Measurements from ENCODE around the gene SPANXD. TPM values are rescaled to one million over a fixed set of nuclear protein-coding genes. Genes with fewer than 3 reads are reported as not detected.
"Not testable (repeated sequence)": the region's sequence is repeated elsewhere in the genome, so short reads cannot be mapped to it uniquely, and the experiment has no call there.

Gene SPANXD
- total RNA-seq (2014; rRNA removed; shearing (Covaris generic)), result not detected in 2 replicates

- H3K27ac ChIP-seq; H3K27me3 ChIP-seq (replicated peaks); DNase-seq (ENCODE audit: low read depth in 1 of 2, low spot score in 2 of 2); H3K9me3 ChIP-seq (replicated peaks); H3K4me3 ChIP-seq; H3K4me1 ChIP-seq (replicated peaks); H3K36me3 ChIP-seq: not testable (repeated sequence)
Observed at GRCh38 chrX:141698639-141699038, at the start of gene SPANXD. SPANXD (minus strand) TSS chrX:141698739; CDS start chrX:141698405, 334 bp downstream.

- Histone ChIP-seq H3K4me1 (replicated peaks) (no peaks in the 10 kb centered on the region), H3K9me3 (replicated peaks) (no peaks in the 10 kb centered on the region), H3K4me3 (no peak overlapping the region), H3K27ac (no peak overlapping the region), H3K27me3 (replicated peaks) (no peaks in the 10 kb centered on the region), H3K36me3 (no peaks in the 10 kb centered on the region)
- DNase-seq (ENCODE audit: low read depth in 1 of 2, low spot score in 2 of 2), result no peak
Observed at GRCh38 chrX:141742666-141743065, 44.1 kb upstream of the SPANXD start.

GRCh38 chrX:141736656-141737055 is 38.1 kb upstream of the SPANXD start:
- no peaks in the 10 kb centered on the region for H3K36me3 ChIP-seq
- H3K27me3 ChIP-seq (replicated peaks), result no peaks in the 10 kb centered on the region
- no peak for DNase-seq (ENCODE audit: low read depth in 1 of 2, low spot score in 2 of 2)
- no peaks in the 10 kb centered on the region for H3K9me3 ChIP-seq (replicated peaks)
- no peak overlapping the region for H3K27ac ChIP-seq
- no peak overlapping the region for H3K4me3 ChIP-seq
- no peaks in the 10 kb centered on the region for H3K4me1 ChIP-seq (replicated peaks)

GRCh38 chrX:141733371-141733770 is 34.8 kb upstream of the SPANXD start:
- H3K27me3 ChIP-seq (replicated peaks), result no peaks in the 10 kb centered on the region
- H3K4me3 ChIP-seq, result no peak overlapping the region
- H3K4me1 ChIP-seq (replicated peaks), result no peaks in the 10 kb centered on the region
- DNase-seq (ENCODE audit: low read depth in 1 of 2, low spot score in 2 of 2), result no peak
- no peaks in the 10 kb centered on the region for H3K9me3 ChIP-seq (replicated peaks)
- no peaks in the 10 kb centered on the region for H3K36me3 ChIP-seq
- H3K27ac ChIP-seq, result no peak overlapping the region

- H3K27me3 ChIP-seq (replicated peaks), result no peaks in the 10 kb centered on the region
- H3K4me3 ChIP-seq, result no peak overlapping the region
- no peaks in the 10 kb centered on the region for H3K36me3 ChIP-seq
- no peak overlapping the region for H3K27ac ChIP-seq
- no peaks in the 10 kb centered on the region for H3K9me3 ChIP-seq (replicated peaks)
- H3K4me1 ChIP-seq (replicated peaks), result no peaks in the 10 kb centered on the region
- DNase-seq (ENCODE audit: low read depth in 1 of 2, low spot score in 2 of 2), result no peak
Observed at GRCh38 chrX:141732031-141732430, 33.5 kb upstream of the SPANXD start.

GRCh38 chrX:141724186-141724585 is 25.6 kb upstream of the SPANXD start:
- Histone ChIP-seq H3K9me3 (replicated peaks) (no peaks in the 10 kb centered on the region), H3K36me3 (no peaks in the 10 kb centered on the region), H3K4me1 (replicated peaks) (no peaks in the 10 kb centered on the region), H3K27me3 (replicated peaks) (no peaks in the 10 kb centered on the region), H3K27ac (no peak overlapping the region), H3K4me3 (no peak overlapping the region)
- no peak for DNase-seq (ENCODE audit: low read depth in 1 of 2, low spot score in 2 of 2)

GRCh38 chrX:141714680-141715079 is 16.1 kb upstream of the SPANXD start:
- no peak for DNase-seq (ENCODE audit: low read depth in 1 of 2, low spot score in 2 of 2)
- Histone ChIP-seq H3K4me3 (no peak overlapping the region), H3K36me3 (no peaks in the 10 kb centered on the region), H3K4me1 (replicated peaks) (no peaks in the 10 kb centered on the region), H3K27me3 (replicated peaks) (no peaks in the 10 kb centered on the region), H3K27ac (no peak overlapping the region), H3K9me3 (replicated peaks) (no peaks in the 10 kb centered on the region)

- H3K4me1 ChIP-seq (replicated peaks), result no peaks in the 10 kb centered on the region
- DNase-seq (ENCODE audit: low read depth in 1 of 2, low spot score in 2 of 2), result no peak
Observed at GRCh38 chrX:141701072-141701471, 2.5 kb upstream of the SPANXD start.

GRCh38 chrX:141673946-141674345 is 24.6 kb downstream of the SPANXD start:
- Histone ChIP-seq H3K4me3 (no peak overlapping the region), H3K9me3 (replicated peaks) (no peaks in the 10 kb centered on the region), H3K27ac (no peak overlapping the region), H3K36me3 (no peaks in the 10 kb centered on the region), H3K27me3 (replicated peaks) (no peaks in the 10 kb centered on the region), H3K4me1 (replicated peaks) (no peaks in the 10 kb centered on the region)
- DNase-seq (ENCODE audit: low read depth in 1 of 2, low spot score in 2 of 2), result no peak

More at GRCh38 chrX:141701072-141701471, 2.5 kb upstream of the SPANXD start:
- no peaks in the 10 kb centered on the region for H3K9me3 ChIP-seq (replicated peaks)
- no peak overlapping the region for H3K4me3 ChIP-seq
- H3K36me3 ChIP-seq, result no peaks in the 10 kb centered on the region
- H3K27ac ChIP-seq, result no peak overlapping the region
- H3K27me3 ChIP-seq (replicated peaks), result no peaks in the 10 kb centered on the region

- no peaks in the 10 kb centered on the region for H3K36me3 ChIP-seq
- H3K27me3 ChIP-seq (replicated peaks), result no peaks in the 10 kb centered on the region
- H3K4me1 ChIP-seq (replicated peaks), result no peaks in the 10 kb centered on the region
- no peaks in the 10 kb centered on the region for H3K9me3 ChIP-seq (replicated peaks)
- H3K4me3 ChIP-seq, result no peak overlapping the region
- no peak overlapping the region for H3K27ac ChIP-seq
- no peak for DNase-seq (ENCODE audit: low read depth in 1 of 2, low spot score in 2 of 2)
Observed at GRCh38 chrX:141669689-141670088, 28.9 kb downstream of the SPANXD start.

- Histone ChIP-seq H3K27me3 (replicated peaks) (no peaks in the 10 kb centered on the region), H3K4me3 (no peak overlapping the region), H3K9me3 (replicated peaks) (no peaks in the 10 kb centered on the region), H3K27ac (no peak overlapping the region), H3K4me1 (replicated peaks) (no peaks in the 10 kb centered on the region), H3K36me3 (no peaks in the 10 kb centered on the region)
- DNase-seq (ENCODE audit: low read depth in 1 of 2, low spot score in 2 of 2), result no peak
Observed at GRCh38 chrX:141668371-141668770, 30.2 kb downstream of the SPANXD start.

GRCh38 chrX:141662781-141663180 is 35.8 kb downstream of the SPANXD start:
- no peaks in the 10 kb centered on the region for H3K4me1 ChIP-seq (replicated peaks)
- H3K4me3 ChIP-seq, result no peak overlapping the region
- H3K27me3 ChIP-seq (replicated peaks), result no peaks in the 10 kb centered on the region
- no peak overlapping the region for H3K27ac ChIP-seq
- no peak for DNase-seq (ENCODE audit: low read depth in 1 of 2, low spot score in 2 of 2)
- H3K9me3 ChIP-seq (replicated peaks), result no peaks in the 10 kb centered on the region
- H3K36me3 ChIP-seq, result no peaks in the 10 kb centered on the region

GRCh38 chrX:141652286-141652685 is 46.3 kb downstream of the SPANXD start:
- no peak for DNase-seq (ENCODE audit: low read depth in 1 of 2, low spot score in 2 of 2)

More at GRCh38 chrX:141652286-141652685, 46.3 kb downstream of the SPANXD start:
- Histone ChIP-seq H3K27ac (no peak overlapping the region), H3K27me3 (replicated peaks) (no peaks in the 10 kb centered on the region), H3K4me3 (no peak overlapping the region), H3K9me3 (replicated peaks) (no peaks in the 10 kb centered on the region), H3K4me1 (replicated peaks) (no peaks in the 10 kb centered on the region), H3K36me3 (no peaks in the 10 kb centered on the region)

Data from SJSA1 (cell line).